Type B pancreatic cell (in vitro differentiated cells): ENCODE data around the gene MSI2. TPM values are rescaled to one million over a fixed set of nuclear protein-coding genes. Genes with fewer than 3 reads are reported as not detected.

Source experiments
- DNase-seq: peaks from one replicate; pipeline ENCODE4 v3.0.0; 2021; ENCODE audit warnings: mixed read lengths; ENCODE audit not compliant: unreplicated experiment; ENCODE audit errors: extremely low spot score
- H3K27ac Mint-ChIP-seq: 2 replicates; pipeline ENCODE4 v1.8.0; 2021; ENCODE audit warnings: mild to moderate bottlenecking, mixed read lengths
- H3K27me3 Mint-ChIP-seq: 2 replicates; pipeline ENCODE4 v1.8.0; 2021; ENCODE audit warnings: mixed read lengths
- H3K36me3 Mint-ChIP-seq: 2 replicates; pipeline ENCODE4 v1.8.0; 2021; ENCODE audit warnings: mixed read lengths
- H3K4me1 Mint-ChIP-seq: one replicate; pipeline ENCODE4 v1.8.0; 2021; ENCODE audit warnings: mixed read lengths; ENCODE audit not compliant: unreplicated experiment
- H3K4me3 Mint-ChIP-seq: 2 replicates; pipeline ENCODE4 v1.8.0; 2021; ENCODE audit warnings: mild to moderate bottlenecking, mixed read lengths
- H3K9me3 Mint-ChIP-seq: 2 replicates; pipeline ENCODE4 v1.8.0; 2021; ENCODE audit warnings: mixed read lengths
- total RNA-seq: library from RNA; stranded (reverse); gene quantifications from 2 replicates; pipeline ENCODE4 v1.2.1, GENCODE V29; 2021; ENCODE audit warnings: low replicate concordance
- TF ChIP-seq, protein P1 (sequence below): fragments of 200-600 bp; sonication (generic); conservative IDR thresholded peaks from 2 replicates; pipeline ENCODE4 v1.5.0; 2021; ENCODE audit warnings: antibody characterized with exemption, mild to moderate bottlenecking

The MSI2 gene
- total RNA-seq, 1 donor from 2014 or later, result 158 TPM

DNA sequence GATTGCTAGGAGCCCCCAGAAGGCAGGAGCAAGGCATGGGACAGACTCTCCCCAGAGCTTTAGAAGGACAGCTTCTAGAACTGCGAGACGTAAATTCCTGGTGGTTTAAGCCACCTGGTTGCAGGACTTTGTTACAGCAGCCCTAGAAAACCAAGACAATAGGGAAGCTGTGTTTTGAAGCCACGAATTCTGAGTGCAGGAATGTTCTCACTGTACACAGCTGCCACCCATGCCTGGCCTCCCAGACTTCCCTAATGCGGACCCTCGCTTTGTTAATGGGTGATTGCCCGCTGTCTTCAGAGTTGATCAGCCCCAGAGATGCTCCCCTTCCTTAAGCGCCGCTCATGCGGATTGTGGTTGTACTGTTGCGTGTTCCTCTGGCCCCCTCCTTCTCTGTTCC, 177.1 kb downstream of the MSI2 start:
- H3K9me3 Mint-ChIP-seq, result no peaks in the 10 kb centered on the region
- peaks cover 31% of the 10 kb centered on the region for H3K36me3 Mint-ChIP-seq
- TF ChIP-seq, protein P1, sequence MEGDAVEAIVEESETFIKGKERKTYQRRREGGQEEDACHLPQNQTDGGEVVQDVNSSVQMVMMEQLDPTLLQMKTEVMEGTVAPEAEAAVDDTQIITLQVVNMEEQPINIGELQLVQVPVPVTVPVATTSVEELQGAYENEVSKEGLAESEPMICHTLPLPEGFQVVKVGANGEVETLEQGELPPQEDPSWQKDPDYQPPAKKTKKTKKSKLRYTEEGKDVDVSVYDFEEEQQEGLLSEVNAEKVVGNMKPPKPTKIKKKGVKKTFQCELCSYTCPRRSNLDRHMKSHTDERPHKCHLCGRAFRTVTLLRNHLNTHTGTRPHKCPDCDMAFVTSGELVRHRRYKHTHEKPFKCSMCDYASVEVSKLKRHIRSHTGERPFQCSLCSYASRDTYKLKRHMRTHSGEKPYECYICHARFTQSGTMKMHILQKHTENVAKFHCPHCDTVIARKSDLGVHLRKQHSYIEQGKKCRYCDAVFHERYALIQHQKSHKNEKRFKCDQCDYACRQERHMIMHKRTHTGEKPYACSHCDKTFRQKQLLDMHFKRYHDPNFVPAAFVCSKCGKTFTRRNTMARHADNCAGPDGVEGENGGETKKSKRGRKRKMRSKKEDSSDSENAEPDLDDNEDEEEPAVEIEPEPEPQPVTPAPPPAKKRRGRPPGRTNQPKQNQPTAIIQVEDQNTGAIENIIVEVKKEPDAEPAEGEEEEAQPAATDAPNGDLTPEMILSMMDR, result no peak
- H3K27ac Mint-ChIP-seq, result no peak overlapping the region
- H3K4me1 Mint-ChIP-seq, result peaks cover 48% of the 10 kb centered on the region
- DNase-seq, result no peak
- no peaks in the 10 kb centered on the region for H3K27me3 Mint-ChIP-seq
- H3K4me3 Mint-ChIP-seq, result no peak overlapping the region

DNA sequence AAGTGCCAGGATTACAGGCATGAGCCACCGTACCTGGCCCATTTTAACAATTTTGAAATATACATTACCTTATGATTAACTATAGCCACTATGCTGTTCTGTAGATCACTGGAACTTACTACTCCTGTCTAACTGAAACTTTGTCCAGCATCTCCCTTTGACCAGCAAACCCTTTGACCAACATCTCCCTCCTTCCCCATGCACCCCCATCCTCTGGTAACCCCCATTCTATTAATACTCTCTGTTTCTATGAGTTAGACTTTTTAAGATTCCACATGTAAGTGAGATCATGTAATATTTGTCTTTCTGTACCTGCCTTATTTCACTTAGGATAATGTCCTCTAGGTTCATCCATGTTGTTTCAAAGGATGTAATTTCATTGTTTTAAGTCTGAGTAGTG, 178.0 kb downstream of the MSI2 start:
- no peaks in the 10 kb centered on the region for H3K9me3 Mint-ChIP-seq
- H3K27me3 Mint-ChIP-seq, result no peaks in the 10 kb centered on the region
- TF ChIP-seq, protein P1, result no peak
- peaks cover 55% of the 10 kb centered on the region for H3K4me1 Mint-ChIP-seq
- no peak overlapping the region for H3K27ac Mint-ChIP-seq
- H3K4me3 Mint-ChIP-seq, result no peak overlapping the region
- H3K36me3 Mint-ChIP-seq, result peaks cover 28% of the 10 kb centered on the region
- no peak for DNase-seq

DNA sequence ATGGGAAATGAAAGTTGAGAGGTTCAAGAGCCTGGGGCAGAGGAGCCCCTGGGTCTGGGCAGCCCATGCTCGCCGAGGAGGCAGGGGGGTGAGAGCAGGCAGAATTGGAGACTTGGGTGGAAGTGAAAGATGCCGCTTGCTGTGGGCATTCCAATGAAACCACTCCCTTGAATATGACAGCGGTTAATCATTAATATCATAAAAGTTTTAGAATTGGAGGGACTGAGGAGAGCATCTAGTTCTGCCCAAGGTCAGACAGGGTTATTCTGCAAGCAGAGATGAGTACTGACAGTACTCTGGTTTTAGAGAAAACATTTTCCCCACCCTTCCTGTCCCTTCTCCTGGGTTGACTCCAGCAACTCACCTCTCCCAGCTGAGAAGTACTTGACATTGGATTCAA, 180.2 kb downstream of the MSI2 start:
- DNase-seq, result no peak
- Mint-ChIP-seq H3K4me1 (peaks cover 65% of the 10 kb centered on the region), H3K27me3 (no peaks in the 10 kb centered on the region), H3K27ac (peak overlapping the region; percentile 19), H3K36me3 (peaks cover 28% of the 10 kb centered on the region), H3K9me3 (no peaks in the 10 kb centered on the region), H3K4me3 (no peak overlapping the region)
- TF ChIP-seq, protein P1, result no peak

DNA sequence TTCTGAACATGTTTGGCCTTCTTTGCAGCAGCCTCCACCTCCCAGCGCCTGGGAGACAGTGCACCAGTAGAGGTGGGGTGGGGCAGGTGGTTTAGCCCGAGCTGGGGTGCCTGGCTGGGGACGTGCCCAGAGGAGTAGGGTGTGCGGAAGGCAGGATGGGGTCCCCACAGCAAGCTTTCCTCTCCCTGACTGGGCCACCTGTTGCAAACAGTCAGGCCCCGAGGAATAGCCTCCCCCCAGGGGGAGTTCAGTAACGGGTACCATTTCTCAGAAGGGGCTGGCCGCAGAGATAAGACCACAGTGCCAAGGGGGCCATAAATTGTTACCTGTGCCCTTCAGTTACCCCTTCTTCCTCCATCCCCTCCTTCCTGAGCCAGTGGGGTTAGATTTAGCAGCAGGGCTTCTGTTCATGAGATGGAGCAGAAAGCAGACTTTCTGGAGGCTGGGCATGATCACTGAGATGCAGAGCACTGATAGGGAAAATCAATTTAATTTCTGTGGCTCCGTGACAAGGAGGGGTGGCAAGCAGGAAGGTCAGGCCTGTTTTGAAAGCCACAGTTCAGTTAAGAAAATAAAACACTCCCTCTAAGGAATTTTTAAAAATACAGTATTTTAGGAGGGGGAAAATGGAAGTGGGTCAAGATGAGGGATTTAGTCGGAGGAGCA, 181.9 kb downstream of the MSI2 start:
- Mint-ChIP-seq H3K27ac (peak overlapping the region; percentile 68), H3K4me1 (peaks cover 61% of the 10 kb centered on the region), H3K4me3 (peak overlapping the region; percentile 53), H3K36me3 (peaks cover 20% of the 10 kb centered on the region), H3K27me3 (no peaks in the 10 kb centered on the region), H3K9me3 (no peaks in the 10 kb centered on the region)
- DNase-seq, result no peak
- TF ChIP-seq, protein P1, result no peak

DNA sequence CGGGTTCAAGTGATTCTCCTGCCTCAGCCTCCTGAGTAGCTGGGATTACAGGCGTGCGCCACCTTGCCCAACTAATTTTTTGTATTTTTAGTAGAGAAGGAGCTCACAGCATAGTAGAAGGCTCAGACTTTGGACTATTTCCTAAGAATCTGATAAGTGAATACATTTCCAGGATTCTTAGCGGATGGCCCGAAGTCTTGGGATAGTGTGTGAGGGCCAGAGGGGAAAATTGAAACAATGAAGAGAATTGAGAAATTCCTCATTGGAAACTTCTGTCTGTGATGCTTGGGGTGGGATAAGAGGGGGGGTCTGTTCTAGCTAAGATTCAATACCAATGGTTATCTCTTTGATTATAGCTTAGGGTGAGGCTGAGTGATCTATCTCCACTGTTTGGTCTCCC, 183.3 kb downstream of the MSI2 start:
- TF ChIP-seq, protein P1, result no peak
- peaks cover 63% of the 10 kb centered on the region for H3K4me1 Mint-ChIP-seq
- H3K27me3 Mint-ChIP-seq, result no peaks in the 10 kb centered on the region
- no peak overlapping the region for H3K4me3 Mint-ChIP-seq
- DNase-seq, result no peak
- H3K9me3 Mint-ChIP-seq, result no peaks in the 10 kb centered on the region
- peak overlapping the region; percentile 89 for H3K27ac Mint-ChIP-seq
- H3K36me3 Mint-ChIP-seq, result peaks cover 14% of the 10 kb centered on the region
